SK-N-MC (cell line): Measurements from ENCODE around the gene NIF3L1.

Experiments used
- EZH2 ChIP-seq: fragments of 200-600 bp; sonication (generic); IDR thresholded peaks from one replicate; pipeline ENCODE4 v1.6.1; 2017; ENCODE audit warnings: antibody characterized with exemption
- POLR2AphosphoS5 ChIP-seq: IDR thresholded peaks from 2 replicates; pipeline ENCODE4 v1.6.1; 2012; ENCODE audit warnings: mild to moderate bottlenecking, low read depth, low read length, borderline replicate concordance

DNA sequence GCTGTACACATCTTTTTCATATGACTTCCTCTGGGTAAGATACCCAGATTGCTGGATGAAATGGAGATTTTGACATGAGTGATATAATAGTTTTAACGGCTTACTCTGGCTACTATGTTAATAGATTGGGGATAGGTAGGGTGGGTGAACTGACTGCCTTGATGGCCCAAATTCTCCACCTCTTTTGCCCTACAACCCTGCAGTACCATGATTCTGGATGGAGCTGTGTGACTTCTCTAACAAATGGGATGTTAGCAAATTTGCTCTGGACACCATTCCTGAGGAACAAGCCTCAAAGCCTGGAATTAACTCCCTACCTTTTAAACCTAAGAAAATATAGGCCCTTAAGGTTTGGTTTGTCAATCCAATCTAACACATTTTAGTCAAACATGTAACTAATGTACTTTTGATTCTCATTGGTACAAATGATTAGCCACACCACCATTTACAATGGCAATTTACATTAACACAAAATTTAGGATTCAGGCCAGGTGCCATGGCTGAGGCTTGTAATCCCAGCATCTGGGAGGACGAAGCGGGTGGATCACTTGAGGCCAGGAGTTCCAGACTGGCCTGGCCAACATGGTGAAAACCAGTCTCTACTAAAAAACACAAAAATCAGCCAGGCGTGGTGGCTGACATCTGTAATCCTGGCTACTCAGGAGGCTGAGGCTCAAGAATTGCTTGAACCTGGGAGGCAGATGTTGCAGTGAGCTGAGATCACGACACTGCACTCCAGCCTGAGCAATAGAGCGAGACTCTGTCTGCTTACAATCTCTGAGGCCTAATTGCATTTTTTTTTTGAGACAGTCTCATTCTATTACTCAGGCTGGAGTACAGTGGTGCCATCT, 37.5 kb upstream of the NIF3L1 start:
- no peak for TF ChIP-seq EZH2
- no peak for TF ChIP-seq POLR2AphosphoS5
